Stimulated activated CD4-positive, alpha-beta T cell treated with anti-CD3 and anti-CD28 coated beads, Interleukin-15, amount 100 ng/mL, for 48 hours (primary cell): Measurements from ENCODE around the gene MMP25.

Source experiments
- DNase-seq, 2 donors: peaks; one replicate each; pipeline ENCODE4 v3.0.0-alpha.2; 2020; ENCODE audit warnings: low read depth in 2 of 2

Gene MMP25

DNA sequence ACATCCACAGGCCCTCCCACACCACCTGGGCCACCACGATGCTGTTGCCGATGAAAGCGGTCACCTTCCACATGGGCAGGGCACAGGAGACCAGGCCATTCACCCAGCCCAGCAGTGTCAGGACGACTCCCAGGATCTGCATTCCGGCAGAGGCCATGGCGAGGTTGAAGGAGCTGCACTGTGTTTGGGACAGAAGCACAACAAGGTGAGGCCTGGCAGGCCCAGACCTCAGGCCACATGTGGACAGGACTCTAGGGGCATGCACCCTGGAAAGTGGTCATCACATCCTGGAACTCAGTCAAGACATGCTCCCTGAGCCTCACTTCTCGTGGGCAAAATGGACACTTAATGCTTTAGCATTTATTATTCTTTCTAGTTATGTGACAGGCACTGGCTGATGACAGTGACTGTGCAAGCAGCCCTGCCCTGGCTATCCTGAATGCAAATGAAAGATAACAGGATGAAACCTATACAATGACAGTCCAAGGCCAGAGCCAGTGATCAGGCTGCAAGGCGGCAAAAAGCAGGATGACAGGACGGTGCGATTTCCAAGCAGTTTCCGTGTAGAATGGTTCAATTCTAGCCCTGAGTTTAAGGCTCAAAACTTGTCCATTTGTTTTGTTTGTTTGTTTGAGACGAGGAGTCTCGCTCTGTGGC is 30.4 kb upstream of the MMP25 start:
- no peak for DNase-seq

DNA sequence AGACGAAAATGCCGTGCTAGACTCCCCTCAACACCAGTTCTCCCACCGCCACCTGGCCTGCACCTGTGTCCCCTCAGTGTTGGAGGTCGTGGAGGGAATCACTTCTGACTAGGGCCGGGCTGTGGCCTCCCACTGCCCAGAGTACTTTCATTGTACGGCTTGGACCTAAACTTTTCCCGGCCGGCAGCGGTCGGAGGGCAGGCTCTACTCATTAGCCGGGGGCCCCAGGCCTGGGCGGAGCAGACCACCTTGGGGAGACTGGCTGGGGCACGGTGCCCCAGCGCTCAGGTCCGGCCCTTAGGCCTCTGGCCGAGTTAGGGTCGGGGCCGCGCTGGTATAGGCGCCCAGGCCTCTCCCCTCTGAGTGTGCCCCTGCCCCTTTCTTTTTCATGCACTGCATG is 29.0 kb upstream of the MMP25 start:
- no peak for DNase-seq

DNA sequence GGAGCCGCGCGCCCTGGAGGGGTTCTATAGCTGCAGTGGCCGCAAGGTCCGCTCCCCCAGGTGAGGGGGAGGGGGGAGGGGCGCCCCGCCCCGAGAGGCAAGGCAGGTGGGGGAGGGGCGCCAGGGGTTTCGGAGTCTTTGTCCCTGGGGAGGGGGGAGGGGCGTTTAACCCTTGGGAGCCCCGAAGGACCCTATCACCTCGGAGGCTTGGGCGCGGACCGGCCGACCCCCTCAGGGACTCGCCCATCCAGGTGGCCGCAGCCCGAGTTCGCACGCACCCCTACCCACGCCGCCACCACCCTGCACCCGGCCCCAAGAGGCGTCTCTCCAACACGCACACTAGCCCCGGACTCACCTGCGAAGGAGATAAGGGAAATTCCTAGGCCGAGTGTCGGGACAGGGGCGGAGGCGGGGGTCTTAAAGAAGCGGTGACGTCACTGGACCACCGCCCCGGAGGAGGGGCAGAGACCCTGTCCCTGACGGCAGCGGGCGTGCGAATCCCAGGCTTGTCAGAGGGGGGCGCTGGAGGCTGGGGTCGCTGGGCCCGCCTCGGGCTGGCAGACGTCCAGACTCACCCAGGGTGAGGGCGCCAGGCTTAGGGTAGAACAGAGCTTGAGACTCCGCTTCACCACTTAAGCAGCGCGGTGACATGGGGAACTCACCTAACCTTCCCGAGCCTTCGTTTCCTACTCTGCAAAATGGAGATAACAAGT is 28.4 kb upstream of the MMP25 start, which contains the start of gene CLDN6:
CLDN6 (minus strand) TSS at position 390 of the 713 bp plus-strand sequence. CDS start 2,162 bp downstream, outside the sequence.
- DNase-seq = peak in 1 of 2 donors; percentile 50

DNA sequence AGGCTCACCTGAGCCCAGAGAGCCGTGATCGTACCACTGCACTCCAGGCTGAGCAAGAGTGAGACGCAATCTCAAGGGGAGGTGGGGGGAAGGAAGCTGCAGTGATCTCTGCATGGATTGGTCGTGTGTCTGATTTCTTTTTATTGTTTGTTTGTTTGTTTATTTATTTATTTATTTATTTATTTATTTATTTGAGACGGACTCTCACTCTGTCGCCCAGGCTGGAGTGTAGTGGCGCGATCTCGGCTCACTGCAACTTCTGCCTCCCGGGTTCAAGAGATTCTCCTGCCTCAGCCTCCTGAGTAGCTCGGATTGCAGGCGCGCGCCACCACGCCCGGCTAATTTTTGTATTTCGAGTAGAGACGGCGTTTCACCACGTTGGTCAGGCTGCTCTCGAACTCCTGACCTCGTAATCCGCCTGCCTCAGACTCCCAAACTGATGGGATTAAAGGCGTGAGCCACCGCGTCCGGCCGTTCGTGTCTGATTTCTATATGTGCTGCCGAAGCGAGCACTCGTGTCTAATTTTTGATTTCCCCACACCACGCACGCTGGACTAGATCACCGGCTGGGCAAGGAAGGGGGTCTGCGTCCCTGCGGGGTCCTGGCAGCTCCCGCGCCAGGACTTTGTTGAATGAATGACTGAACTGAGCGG is 26.6 kb upstream of the MMP25 start:
- DNase-seq = no peak

DNA sequence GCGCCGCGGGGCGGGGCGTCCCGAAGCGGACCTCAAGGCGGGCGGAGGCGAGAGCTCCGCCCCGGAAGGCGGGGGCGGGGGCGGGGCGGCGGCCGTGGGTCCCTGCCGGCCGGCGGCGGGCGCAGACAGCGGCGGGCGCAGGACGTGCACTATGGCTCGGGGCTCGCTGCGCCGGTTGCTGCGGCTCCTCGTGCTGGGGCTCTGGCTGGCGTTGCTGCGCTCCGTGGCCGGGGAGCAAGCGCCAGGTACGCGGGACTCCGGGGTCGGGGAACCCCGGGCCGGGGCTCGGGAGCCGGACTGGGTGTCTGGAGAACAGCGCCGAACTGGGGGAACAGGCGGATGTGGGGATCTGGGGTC is 26.1 kb upstream of the MMP25 start, which contains the start of gene TNFRSF12A:
TNFRSF12A (plus strand) TSS at position 122 of the 357 bp plus-strand sequence; CDS start at position 152, 30 bp downstream.
- peak in 1 of 2 donors; percentile 55 for DNase-seq

- no peak for DNase-seq
These were observed 25.5 kb upstream of the MMP25 start for GRCh38 chr16:3020604-3021448.

GRCh38 chr16:3021449-3022207 is 24.7 kb upstream of the MMP25 start:
- DNase-seq = peak; percentile 86 to 89

- DNase-seq = peak; percentile 77 to 92
These were observed 24.1 kb upstream of the MMP25 start for GRCh38 chr16:3022208-3022683.

GRCh38 chr16:3022684-3023414 is 23.5 kb upstream of the MMP25 start:
- no peak for DNase-seq

DNA sequence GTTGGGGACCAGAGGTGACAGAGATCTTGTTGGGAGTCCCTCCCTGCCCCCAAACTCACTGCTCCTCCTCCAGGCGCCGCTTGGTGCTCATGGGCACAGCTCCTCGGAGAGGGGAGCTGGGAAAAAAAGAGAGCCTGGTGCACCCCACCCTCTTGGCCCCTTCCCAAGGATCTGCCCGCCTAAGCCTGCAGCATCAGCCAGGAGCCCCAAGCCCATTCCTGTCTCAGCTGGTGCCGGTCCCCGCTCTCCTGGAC is 23.0 kb upstream of the MMP25 start:
- no peak for DNase-seq

DNA sequence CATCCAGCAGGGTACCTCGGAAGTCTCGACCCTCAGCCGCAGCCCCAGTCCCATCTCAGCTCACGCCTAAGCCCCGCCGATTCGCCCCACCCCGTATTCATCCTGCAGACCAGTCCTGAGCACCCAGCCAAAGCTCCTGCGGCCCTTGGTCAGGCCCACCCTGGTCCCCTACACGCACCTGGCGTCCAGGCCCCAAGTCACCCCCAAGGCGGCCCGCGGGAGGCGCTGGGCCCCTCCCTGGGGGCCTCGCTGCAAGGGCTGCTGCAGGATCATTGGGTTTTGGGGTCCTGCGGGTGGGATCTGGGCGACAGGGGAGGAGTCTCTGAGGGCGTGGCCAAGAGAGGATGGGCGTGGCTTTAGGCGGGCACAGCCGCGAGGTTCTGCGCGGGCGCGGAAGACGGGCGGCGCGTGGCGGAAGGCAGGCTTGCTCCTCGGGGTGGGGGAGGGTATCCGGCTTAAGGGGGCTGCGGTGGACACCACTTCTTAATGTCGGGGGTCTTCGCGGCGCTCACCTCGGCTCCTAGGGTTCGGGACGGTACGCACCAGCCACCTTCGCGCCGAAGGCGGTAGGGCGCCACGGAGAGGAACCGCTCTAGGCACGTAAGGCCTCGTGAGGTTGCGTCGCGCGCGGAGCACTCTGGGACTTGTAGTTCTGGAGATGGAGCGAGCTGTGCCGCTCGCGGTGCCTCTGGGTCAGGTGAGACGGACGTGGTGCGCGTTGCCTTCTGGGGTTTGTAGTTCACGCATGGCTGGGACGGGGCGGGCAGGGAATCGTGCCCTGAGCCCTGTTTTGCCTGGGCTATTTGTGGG is 22.5 kb upstream of the MMP25 start, which contains the start of the genes HCFC1R1 and THOC6:
HCFC1R1 (minus strand) TSS at position 274 of the 810 bp plus-strand sequence; CDS start at position 273, 1 bp downstream.
THOC6 (plus strand) TSS at position 367 of the 810 bp plus-strand sequence; CDS start at position 659, 292 bp downstream.
- DNase-seq = peak; percentile 96

DNA sequence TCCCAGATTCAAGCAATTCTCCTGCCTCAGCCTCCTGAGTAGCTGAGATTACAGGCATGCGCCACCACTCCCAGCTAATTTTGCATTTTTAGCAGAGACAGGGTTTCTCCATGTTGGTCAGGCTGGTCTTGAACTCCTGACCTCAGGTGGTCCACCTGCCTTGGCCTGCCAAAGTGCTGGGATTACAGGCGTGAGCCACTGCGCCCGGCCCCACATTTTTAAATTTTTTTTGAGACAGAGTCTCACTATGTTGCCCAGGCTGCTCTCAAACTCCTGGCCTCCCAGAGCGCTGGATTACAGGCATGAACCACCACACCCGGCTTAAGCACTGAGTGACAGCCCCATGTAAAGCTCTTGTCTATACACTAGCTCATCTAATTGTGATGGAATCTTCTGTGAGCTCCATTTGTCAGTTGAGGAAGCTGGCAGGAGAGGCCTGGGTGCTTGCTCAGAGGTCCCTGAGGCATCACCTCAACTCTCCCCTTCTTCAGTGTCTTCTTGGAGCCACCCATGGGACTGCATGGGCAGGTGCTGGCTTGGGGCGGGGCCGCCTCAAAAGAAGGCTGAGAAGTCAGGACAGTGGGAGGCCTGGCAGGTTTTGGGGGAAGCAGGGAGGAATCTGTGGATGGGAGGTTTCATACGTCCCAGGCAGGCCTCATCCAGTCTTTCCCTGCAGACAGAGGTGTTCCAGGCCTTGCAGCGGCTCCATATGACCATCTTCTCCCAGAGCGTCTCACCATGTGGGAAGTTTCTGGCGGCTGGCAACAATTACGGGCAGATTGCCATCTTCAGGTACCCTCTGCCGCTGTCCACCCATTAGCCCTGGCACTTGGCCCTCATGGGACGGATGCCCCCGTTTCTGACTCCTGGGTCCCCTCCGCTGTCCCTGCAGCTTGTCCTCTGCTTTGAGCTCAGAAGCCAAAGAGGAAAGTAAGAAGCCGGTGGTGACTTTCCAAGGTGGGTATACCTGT is 21.0 kb upstream of the MMP25 start:
- no peak for DNase-seq

GRCh38 chr16:3026003-3026378 is 20.4 kb upstream of the MMP25 start:
- DNase-seq = no peak

GRCh38 chr16:3026609-3027488 is 19.5 kb upstream of the MMP25 start:
- DNase-seq = no peak

DNA sequence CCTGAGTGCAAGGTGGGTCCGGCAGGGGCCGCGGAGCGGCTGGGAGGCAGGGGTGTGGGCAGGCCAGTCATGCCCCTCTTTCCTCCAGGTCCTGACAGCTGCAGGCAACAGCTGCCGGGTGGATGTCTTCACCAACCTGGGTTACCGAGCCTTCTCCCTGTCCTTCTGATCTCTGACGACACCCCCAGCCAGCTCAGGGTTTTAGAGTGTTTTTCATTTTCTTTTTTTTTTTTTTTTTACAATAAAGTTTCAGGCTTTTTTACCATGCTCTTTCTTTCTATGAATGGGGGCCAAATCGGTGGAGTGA is 18.9 kb upstream of the MMP25 start:
- no peak for DNase-seq

DNA sequence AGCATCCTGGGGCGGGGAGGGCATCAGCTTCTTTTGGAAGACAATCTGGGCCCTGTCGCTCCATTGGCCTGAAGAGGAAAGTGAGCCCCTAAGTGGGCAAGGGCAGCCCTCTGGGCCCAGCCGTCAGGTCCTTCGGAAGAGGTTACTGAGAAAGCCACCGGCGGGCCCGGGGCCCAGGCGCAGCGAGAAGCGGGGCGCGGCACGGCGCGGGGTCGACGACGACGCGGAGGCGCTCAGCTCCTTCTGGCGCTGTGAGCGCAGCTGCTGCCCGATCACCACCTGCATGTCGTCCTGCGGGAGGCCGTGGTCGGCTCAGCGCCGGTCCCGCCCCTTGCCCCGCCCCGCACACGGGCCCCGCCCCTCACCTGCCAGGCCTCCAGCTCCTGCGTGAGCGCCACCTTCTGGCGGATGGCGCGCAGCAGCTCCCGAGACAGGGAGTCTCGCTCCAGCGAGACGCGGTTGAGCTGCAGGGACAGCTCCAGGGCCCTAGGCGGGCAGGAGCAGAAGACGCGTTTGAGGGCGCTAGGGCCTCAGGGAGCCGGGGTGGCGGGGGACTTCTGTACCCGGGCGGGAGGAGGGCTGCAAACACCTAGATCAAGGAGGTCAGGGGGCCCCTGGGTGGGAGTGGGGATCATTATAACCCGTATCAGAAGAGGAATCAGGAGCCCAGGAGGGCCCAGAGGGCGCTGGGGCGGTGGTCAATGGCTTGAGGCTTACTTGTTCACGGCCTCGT is 18.2 kb upstream of the MMP25 start:
- DNase-seq = peak; percentile 76 to 87
